ENCODE data around the gene PRDM5.

Gene PRDM5

DNA sequence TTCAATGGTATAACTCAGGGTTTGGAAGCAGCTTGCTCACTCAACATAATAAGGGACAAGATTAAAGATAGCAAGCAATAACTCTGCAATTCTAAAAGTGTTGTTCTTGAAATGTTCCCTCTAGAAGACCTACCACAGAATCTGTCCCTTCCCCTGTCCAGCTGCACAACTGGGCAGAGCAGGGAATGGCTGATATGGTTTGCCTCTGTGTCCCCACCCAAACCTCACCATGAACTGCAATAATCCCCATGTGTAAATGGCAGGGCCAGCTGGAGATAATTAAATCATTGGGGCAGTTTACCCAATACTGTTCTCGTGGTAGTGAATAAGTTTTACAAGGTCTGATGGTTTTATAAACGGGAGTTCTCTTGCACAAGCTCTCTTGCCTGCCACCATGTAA lies 19.1 kb downstream of the PRDM5 start:
- no peak overlapping the region for H3K4me3 ChIP-seq (ENCODE audit: low read depth, low read length)
- H3K9ac ChIP-seq (ENCODE audit: low read length) = no peak overlapping the region
- H3K27ac ChIP-seq (ENCODE audit: low read depth, low read length) = no peak overlapping the region
- no peaks in the 10 kb centered on the region for H3K27me3 ChIP-seq (ENCODE audit: control insufficient read depth, insufficient read depth, low read length)
- H3K4me1 ChIP-seq (ENCODE audit: control insufficient read depth, insufficient read depth, low read length) = no peaks in the 10 kb centered on the region
- H3K36me3 ChIP-seq (ENCODE audit: control insufficient read depth, insufficient read depth, low read length) = peaks cover 35% of the 10 kb centered on the region
- H3K9me3 ChIP-seq (ENCODE audit: control insufficient read depth, insufficient read depth, low read depth, low read length) = no peaks in the 10 kb centered on the region

DNA sequence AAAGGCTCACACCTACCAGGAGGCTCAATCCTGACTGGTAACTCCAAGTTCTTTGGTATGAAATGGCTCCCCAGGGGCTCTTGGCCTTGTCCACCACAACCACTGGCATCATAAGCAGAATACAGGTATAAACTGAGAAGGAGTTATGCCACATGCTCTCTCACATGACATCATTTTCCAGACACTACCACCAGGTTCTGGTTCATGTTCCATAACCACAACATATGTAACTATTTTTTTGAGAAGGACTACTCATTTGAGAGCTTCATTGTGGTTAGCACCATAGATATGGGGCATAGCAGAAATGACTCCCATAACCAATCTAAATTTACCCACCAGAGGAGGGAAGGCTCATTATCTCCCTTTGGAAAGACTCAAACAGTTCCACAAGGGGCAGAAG lies 19.6 kb downstream of the PRDM5 start:
- Histone ChIP-seq H3K4me1 (ENCODE audit: control insufficient read depth, insufficient read depth, low read length) (no peaks in the 10 kb centered on the region), H3K9ac (ENCODE audit: low read length) (no peak overlapping the region), H3K36me3 (ENCODE audit: control insufficient read depth, insufficient read depth, low read length) (peaks cover 35% of the 10 kb centered on the region), H3K9me3 (ENCODE audit: control insufficient read depth, insufficient read depth, low read depth, low read length) (no peaks in the 10 kb centered on the region), H3K27me3 (ENCODE audit: control insufficient read depth, insufficient read depth, low read length) (no peaks in the 10 kb centered on the region), H3K27ac (ENCODE audit: low read depth, low read length) (no peak overlapping the region), H3K4me3 (ENCODE audit: low read depth, low read length) (no peak overlapping the region)

DNA sequence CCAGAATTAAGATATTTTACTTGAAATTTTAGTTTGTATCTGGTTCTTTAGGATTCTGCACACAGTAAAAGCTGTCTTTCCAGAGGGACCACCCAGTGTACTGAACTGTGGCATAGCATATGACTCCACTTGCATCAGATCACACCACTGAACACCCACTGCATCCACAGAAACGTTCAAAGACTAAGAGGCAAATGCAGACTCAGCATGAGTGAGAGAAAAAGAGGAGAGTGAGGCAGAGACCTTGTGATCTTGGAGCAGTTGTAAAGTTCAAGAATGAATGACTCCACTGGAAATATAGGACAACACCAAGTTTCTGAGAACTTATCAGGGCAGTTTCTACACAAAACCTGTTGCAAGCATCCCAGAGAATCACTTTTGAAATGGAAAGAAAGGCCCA lies 20.8 kb downstream of the PRDM5 start:
- no peak overlapping the region for H3K4me3 ChIP-seq (ENCODE audit: low read depth, low read length)
- H3K27ac ChIP-seq (ENCODE audit: low read depth, low read length) = no peak overlapping the region
- no peak overlapping the region for H3K9ac ChIP-seq (ENCODE audit: low read length)
- H3K36me3 ChIP-seq (ENCODE audit: control insufficient read depth, insufficient read depth, low read length) = peaks cover 35% of the 10 kb centered on the region
- no peaks in the 10 kb centered on the region for H3K27me3 ChIP-seq (ENCODE audit: control insufficient read depth, insufficient read depth, low read length)
- no peaks in the 10 kb centered on the region for H3K4me1 ChIP-seq (ENCODE audit: control insufficient read depth, insufficient read depth, low read length)
- H3K9me3 ChIP-seq (ENCODE audit: control insufficient read depth, insufficient read depth, low read depth, low read length) = no peaks in the 10 kb centered on the region

DNA sequence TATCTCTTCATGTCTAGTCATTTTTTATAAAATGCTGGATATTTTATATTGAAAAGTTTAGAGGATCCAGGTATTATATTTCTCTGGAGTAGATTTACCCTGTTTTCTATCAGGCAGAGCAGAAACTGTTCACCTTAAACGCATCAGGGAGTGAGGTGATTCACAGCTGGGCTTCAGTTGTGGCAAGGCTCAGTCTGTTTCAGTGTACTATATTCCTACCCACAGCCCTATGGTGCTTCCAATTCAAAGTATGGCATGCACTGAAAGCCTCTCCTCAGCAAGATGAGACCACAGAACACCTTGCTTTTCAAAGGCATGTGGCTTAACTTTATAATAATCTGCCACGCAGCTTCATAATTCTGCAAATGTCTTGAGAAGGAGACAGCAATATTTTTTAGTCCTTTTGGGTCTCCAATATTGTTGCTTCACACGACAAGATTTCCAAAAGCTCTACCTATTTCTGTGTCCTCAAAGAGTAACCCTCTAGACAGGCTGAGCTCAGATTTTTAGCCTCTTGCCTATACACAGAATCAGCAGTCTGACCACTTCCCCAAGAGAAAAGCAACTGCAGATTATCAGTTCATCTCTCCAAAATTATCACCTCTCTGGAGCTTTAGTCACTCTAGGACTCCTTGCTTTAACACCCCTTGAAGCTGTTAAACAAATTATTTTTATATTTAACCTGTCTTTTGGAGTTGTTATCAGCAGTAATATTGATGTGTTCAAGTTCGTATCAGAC lies 24.4 kb downstream of the PRDM5 start:
- H3K36me3 ChIP-seq (ENCODE audit: control insufficient read depth, insufficient read depth, low read length) = peaks cover 15% of the 10 kb centered on the region
- no peak overlapping the region for H3K4me3 ChIP-seq (ENCODE audit: low read depth, low read length)
- no peaks in the 10 kb centered on the region for H3K9me3 ChIP-seq (ENCODE audit: control insufficient read depth, insufficient read depth, low read depth, low read length)
- H3K27me3 ChIP-seq (ENCODE audit: control insufficient read depth, insufficient read depth, low read length) = no peaks in the 10 kb centered on the region
- H3K4me1 ChIP-seq (ENCODE audit: control insufficient read depth, insufficient read depth, low read length) = no peaks in the 10 kb centered on the region
- no peak overlapping the region for H3K9ac ChIP-seq (ENCODE audit: low read length)
- no peak overlapping the region for H3K27ac ChIP-seq (ENCODE audit: low read depth, low read length)

DNA sequence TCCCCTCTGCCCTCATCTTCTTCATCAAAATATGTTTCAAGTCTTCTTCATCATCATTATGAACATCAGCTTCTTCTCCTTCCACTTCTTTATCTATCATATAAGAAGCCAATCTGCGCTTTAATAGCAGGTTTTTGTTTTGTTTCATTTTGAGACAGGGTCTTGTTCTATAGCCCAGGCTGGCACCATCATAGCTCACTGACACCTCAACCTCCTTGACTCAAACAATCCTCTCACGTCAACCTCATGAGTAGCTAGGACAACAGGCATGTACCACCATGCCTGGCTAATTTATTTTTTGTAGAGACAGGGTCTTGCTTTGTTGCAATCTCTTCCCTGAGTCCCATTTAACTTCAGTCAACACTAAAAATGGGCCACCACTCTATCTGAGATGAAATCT lies 27.0 kb downstream of the PRDM5 start:
- no peaks in the 10 kb centered on the region for H3K4me1 ChIP-seq (ENCODE audit: control insufficient read depth, insufficient read depth, low read length)
- no peak overlapping the region for H3K4me3 ChIP-seq (ENCODE audit: low read depth, low read length)
- peaks cover 16% of the 10 kb centered on the region for H3K36me3 ChIP-seq (ENCODE audit: control insufficient read depth, insufficient read depth, low read length)
- H3K9me3 ChIP-seq (ENCODE audit: control insufficient read depth, insufficient read depth, low read depth, low read length) = no peaks in the 10 kb centered on the region
- H3K27me3 ChIP-seq (ENCODE audit: control insufficient read depth, insufficient read depth, low read length) = no peaks in the 10 kb centered on the region
- no peak overlapping the region for H3K27ac ChIP-seq (ENCODE audit: low read depth, low read length)
- H3K9ac ChIP-seq (ENCODE audit: low read length) = no peak overlapping the region

DNA sequence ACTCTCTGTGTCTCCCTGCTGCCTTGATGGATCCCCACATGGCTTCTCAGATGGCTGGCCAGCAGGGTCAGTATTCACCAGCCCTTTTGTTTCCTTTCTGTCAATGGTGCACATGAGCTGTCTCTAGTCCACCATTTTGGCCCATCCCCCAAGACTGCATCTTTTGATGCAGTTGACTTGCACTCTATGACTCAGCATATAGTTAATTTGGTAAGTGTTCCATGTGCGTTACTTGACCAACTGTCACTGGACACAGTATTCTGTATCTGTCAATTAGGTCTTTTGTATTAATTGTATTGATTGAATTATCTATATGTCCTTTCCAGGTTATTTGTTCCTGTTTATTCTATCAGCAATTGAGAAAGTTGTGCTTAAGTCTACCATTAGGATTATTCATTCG lies 29.2 kb downstream of the PRDM5 start:
- H3K4me1 ChIP-seq (ENCODE audit: control insufficient read depth, insufficient read depth, low read length) = no peaks in the 10 kb centered on the region
- no peaks in the 10 kb centered on the region for H3K27me3 ChIP-seq (ENCODE audit: control insufficient read depth, insufficient read depth, low read length)
- H3K36me3 ChIP-seq (ENCODE audit: control insufficient read depth, insufficient read depth, low read length) = peaks cover 11% of the 10 kb centered on the region
- no peak overlapping the region for H3K4me3 ChIP-seq (ENCODE audit: low read depth, low read length)
- H3K9me3 ChIP-seq (ENCODE audit: control insufficient read depth, insufficient read depth, low read depth, low read length) = 0 out of 2 replicates have a peak, but pooled peaks cover 3% of the 10 kb centered on the region
- no peak overlapping the region for H3K27ac ChIP-seq (ENCODE audit: low read depth, low read length)
- no peak overlapping the region for H3K9ac ChIP-seq (ENCODE audit: low read length)

DNA sequence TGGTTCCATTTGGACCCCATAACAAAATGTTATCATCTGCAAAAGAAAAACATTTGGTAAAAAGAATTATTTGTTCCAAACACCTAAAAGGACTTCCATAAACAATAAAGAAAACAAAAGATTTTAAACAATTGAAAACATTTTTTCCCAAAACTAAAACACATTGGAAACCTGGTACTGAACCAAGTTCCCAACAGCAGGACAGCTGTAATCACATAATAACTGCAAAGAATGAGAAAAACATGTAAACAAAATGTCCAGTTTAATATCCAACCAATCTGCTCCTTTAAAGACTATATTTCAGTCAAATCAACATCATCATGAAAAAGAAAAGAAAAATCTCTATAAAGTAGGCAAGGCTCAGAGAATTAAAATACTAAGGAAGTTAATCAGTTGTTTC lies 36.3 kb downstream of the PRDM5 start:
- Histone ChIP-seq H3K4me3 (ENCODE audit: low read depth, low read length) (no peak overlapping the region), H3K4me1 (ENCODE audit: control insufficient read depth, insufficient read depth, low read length) (no peaks in the 10 kb centered on the region), H3K27me3 (ENCODE audit: control insufficient read depth, insufficient read depth, low read length) (no peaks in the 10 kb centered on the region), H3K9me3 (ENCODE audit: control insufficient read depth, insufficient read depth, low read depth, low read length) (peaks cover 3% of the 10 kb centered on the region; the same call in 1 of the 2 replicates), H3K27ac (ENCODE audit: low read depth, low read length) (no peak overlapping the region), H3K9ac (ENCODE audit: low read length) (no peak overlapping the region), H3K36me3 (ENCODE audit: control insufficient read depth, insufficient read depth, low read length) (peaks cover 7% of the 10 kb centered on the region; the same call in 1 of the 2 replicates)

DNA sequence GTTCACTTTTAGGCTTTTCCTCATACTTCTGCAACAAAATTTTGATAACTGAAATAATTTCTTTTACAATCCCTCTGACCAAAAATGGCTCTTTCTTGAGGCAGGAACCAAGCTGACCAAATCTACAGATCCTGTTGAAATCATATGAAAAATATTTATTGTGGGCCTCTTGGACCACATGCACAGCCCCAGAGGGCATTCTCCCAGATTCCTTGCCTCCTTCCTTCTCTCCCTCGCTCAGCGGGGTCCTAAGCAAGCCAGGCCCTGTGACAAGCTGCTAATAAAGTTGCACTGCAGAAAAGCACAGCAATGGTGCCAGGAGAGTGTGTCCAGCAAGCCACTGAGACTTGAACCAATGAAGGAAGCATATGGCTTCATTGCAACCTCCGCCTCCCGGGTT lies 40.7 kb downstream of the PRDM5 start:
- Histone ChIP-seq H3K9me3 (ENCODE audit: control insufficient read depth, insufficient read depth, low read depth, low read length) (peaks cover 10% of the 10 kb centered on the region; the same call in 1 of the 2 replicates), H3K9ac (ENCODE audit: low read length) (no peak overlapping the region), H3K27ac (ENCODE audit: low read depth, low read length) (no peak overlapping the region), H3K27me3 (ENCODE audit: control insufficient read depth, insufficient read depth, low read length) (no peaks in the 10 kb centered on the region), H3K36me3 (ENCODE audit: control insufficient read depth, insufficient read depth, low read length) (peaks cover 7% of the 10 kb centered on the region; the same call in 1 of the 2 replicates), H3K4me3 (ENCODE audit: low read depth, low read length) (no peak overlapping the region), H3K4me1 (ENCODE audit: control insufficient read depth, insufficient read depth, low read length) (no peaks in the 10 kb centered on the region)

DNA sequence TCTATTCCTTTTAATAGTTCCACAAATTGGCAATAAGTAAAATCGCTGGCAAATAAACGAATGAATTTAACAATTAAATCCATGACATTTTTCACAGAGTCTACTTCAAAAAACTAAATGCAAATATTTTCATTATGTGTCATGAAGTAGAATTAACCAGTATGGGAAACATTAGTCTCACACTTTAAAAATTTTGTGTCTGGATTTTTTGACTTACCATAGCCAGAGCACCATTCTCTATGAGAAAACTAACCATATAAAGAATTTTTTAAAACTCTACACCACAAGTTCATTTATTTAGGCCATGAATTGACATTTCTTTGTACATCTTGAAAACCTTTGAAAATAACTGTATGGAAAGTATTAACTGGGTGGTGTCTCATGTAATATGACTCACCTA lies 41.2 kb downstream of the PRDM5 start:
- H3K36me3 ChIP-seq (ENCODE audit: control insufficient read depth, insufficient read depth, low read length) = peaks cover 7% of the 10 kb centered on the region; the same call in 1 of the 2 replicates
- H3K4me3 ChIP-seq (ENCODE audit: low read depth, low read length) = no peak overlapping the region
- no peak overlapping the region for H3K9ac ChIP-seq (ENCODE audit: low read length)
- no peaks in the 10 kb centered on the region for H3K4me1 ChIP-seq (ENCODE audit: control insufficient read depth, insufficient read depth, low read length)
- H3K27me3 ChIP-seq (ENCODE audit: control insufficient read depth, insufficient read depth, low read length) = no peaks in the 10 kb centered on the region
- no peak overlapping the region for H3K27ac ChIP-seq (ENCODE audit: low read depth, low read length)
- peaks cover 10% of the 10 kb centered on the region; the same call in 1 of the 2 replicates for H3K9me3 ChIP-seq (ENCODE audit: control insufficient read depth, insufficient read depth, low read depth, low read length)

DNA sequence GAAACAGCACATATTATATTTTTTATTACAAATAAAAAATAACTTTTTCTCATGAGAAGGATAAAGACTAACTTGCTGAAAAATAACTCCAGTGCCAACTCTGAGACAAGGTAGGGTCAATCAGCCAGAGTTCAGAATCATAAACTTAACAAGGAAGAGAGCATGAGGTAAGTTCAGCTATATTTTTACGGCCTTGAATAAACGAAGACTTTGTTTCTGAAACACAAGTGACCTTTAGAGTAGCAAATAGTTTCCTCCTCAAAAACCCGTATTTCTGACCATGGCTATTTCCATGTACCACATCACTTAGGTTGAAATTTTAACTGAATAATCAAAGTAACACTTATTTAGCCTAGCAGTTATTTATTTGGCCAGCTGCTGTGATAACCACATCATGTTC lies 45.5 kb downstream of the PRDM5 start:
- no peak overlapping the region for H3K9ac ChIP-seq (ENCODE audit: low read length)
- no peaks in the 10 kb centered on the region for H3K27me3 ChIP-seq (ENCODE audit: control insufficient read depth, insufficient read depth, low read length)
- H3K27ac ChIP-seq (ENCODE audit: low read depth, low read length) = no peak overlapping the region
- H3K4me3 ChIP-seq (ENCODE audit: low read depth, low read length) = no peak overlapping the region
- peaks cover 7% of the 10 kb centered on the region; the same call in 1 of the 2 replicates for H3K4me1 ChIP-seq (ENCODE audit: control insufficient read depth, insufficient read depth, low read length)
- peaks cover 10% of the 10 kb centered on the region; the same call in 1 of the 2 replicates for H3K9me3 ChIP-seq (ENCODE audit: control insufficient read depth, insufficient read depth, low read depth, low read length)
- H3K36me3 ChIP-seq (ENCODE audit: control insufficient read depth, insufficient read depth, low read length) = peaks cover 6% of the 10 kb centered on the region; the same call in 1 of the 2 replicates

DNA sequence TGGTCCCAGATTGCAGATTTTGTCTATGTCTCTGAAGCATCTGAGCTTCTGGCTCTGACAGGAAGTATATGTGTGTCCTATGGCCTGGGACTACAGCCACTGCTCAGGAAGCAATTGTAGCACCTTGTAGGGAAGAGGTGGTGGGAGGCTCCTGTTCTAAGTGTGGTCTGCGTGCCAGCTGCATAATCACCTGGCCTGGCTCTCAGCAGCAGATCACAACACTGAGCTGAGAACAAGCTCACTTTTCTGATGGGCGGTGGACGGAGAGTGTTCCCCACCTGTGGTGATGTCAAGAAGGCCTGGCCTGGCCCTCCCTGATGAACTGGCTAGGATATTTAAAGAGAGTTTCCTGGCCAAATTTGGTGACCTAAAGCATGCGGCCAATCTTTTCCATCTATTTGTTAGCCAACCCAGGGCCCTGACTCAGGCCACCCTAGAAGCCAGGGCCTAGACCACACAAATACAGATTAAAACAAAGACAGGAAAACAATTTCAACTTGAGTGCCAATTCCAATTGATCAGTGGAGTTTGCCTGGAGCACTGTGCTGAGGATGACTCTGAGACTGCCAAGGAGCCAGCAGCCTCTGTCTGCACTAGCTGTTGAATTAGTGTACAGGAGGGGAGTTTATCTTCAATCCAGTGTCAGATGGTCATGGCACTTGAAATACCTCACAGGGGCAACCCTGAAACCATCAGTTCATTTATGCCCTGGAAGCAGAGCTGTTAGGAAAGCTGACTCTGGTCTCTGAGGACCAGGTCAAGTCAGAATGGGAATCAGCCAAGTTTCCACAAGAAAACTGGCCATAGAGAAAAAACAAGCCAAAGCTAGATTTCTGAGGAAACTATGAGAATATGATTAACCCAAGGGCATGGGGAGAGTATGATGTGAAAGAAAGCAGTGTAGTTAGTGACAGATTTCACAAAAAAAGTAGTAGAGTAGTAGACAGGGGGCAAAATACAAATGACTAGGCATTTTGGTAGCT lies 47.4 kb downstream of the PRDM5 start:
- peaks cover 6% of the 10 kb centered on the region; the same call in 1 of the 2 replicates for H3K9me3 ChIP-seq (ENCODE audit: control insufficient read depth, insufficient read depth, low read depth, low read length)
- no peaks in the 10 kb centered on the region for H3K27me3 ChIP-seq (ENCODE audit: control insufficient read depth, insufficient read depth, low read length)
- H3K27ac ChIP-seq (ENCODE audit: low read depth, low read length) = no peak overlapping the region
- no peak overlapping the region for H3K4me3 ChIP-seq (ENCODE audit: low read depth, low read length)
- H3K9ac ChIP-seq (ENCODE audit: low read length) = no peak overlapping the region
- peaks cover 13% of the 10 kb centered on the region for H3K4me1 ChIP-seq (ENCODE audit: control insufficient read depth, insufficient read depth, low read length)
- H3K36me3 ChIP-seq (ENCODE audit: control insufficient read depth, insufficient read depth, low read length) = no peaks in the 10 kb centered on the region

All from HUES6 (cell line).